CD4-positive, alpha-beta memory T cell (primary cell): ENCODE results near the gene AGMO. TPM values are rescaled to one million over a fixed set of nuclear protein-coding genes. Genes with fewer than 3 reads are reported as not detected.

Experiments
- CTCF ChIA-PET: fragments of 350-600 bp; sonication (Branson Sonifier 250); formaldehyde crosslinking; loops from one replicate; lab custom pipeline; 2021; ENCODE audit warnings: inconsistent platforms; ENCODE audit not compliant: partially characterized antibody; lab: Charles Lee
- POLR2A ChIA-PET: fragments of 350-600 bp; sonication (Branson Sonifier 250); formaldehyde crosslinking; loops from one replicate; lab custom pipeline; 2021; ENCODE audit not compliant: partially characterized antibody; lab: Charles Lee
- DNase-seq, 5 donors: peaks; one replicate each; pipeline versions ENCODE4 v3.0.0 to v3.0.0-alpha.2; 2020 to 2022; ENCODE audit warnings: mixed read lengths in 1 of 5
- H3K27ac ChIP-seq: one replicate; pipeline ENCODE4 v1.7.0; 2013; ENCODE audit warnings: low read depth, low read length
- H3K27me3 ChIP-seq: 2 replicates; pipeline ENCODE4 v1.7.0; 2013; ENCODE audit warnings: mild to moderate bottlenecking, low read length, moderate library complexity; ENCODE audit not compliant: insufficient read depth
- H3K36me3 ChIP-seq: 2 replicates; pipeline ENCODE4 v1.7.0; 2013; ENCODE audit warnings: mild to moderate bottlenecking, low read length, moderate library complexity; ENCODE audit not compliant: insufficient read depth
- H3K4me1 ChIP-seq: 2 replicates; pipeline ENCODE4 v1.7.0; 2013; ENCODE audit warnings: mild to moderate bottlenecking, low read length, moderate library complexity; ENCODE audit not compliant: insufficient read depth
- H3K4me3 ChIP-seq, 2 donors: one replicate each; pipeline ENCODE4 v1.7.0; 2013; ENCODE audit warnings: low read length in 2 of 2, mild to moderate bottlenecking in 1 of 2
- H3K9me3 ChIP-seq, 2 donors: one replicate each; pipeline ENCODE4 v1.7.0; 2013; ENCODE audit warnings: low read length in 2 of 2, control low read depth in 1 of 2; ENCODE audit not compliant: control insufficient read depth in 1 of 2
- H3K27ac Mint-ChIP-seq, 7 donors: one replicate each; pipeline ENCODE4 v1.8.0; 2020 to 2021; ENCODE audit warnings: mixed read lengths in 7 of 7, mild to moderate bottlenecking in 6 of 7, inconsistent platforms in 3 of 7, moderate library complexity in 3 of 7
- H3K27me3 Mint-ChIP-seq, 2 donors: one replicate each; pipeline ENCODE4 v1.8.0; 2020 to 2021; ENCODE audit warnings: mixed read lengths in 2 of 2
- H3K36me3 Mint-ChIP-seq, 2 donors: one replicate each; pipeline ENCODE4 v1.8.0; 2020 to 2021; ENCODE audit warnings: mixed read lengths in 2 of 2, inconsistent platforms in 1 of 2, mild to moderate bottlenecking in 1 of 2
- H3K4me1 Mint-ChIP-seq, 4 donors: one replicate each; pipeline ENCODE4 v1.8.0; 2020 to 2021; ENCODE audit warnings: mixed read lengths in 4 of 4, mild to moderate bottlenecking in 1 of 4
- H3K4me3 Mint-ChIP-seq, 8 donors: one replicate each; pipeline ENCODE4 v1.8.0; 2020 to 2021; ENCODE audit warnings: mixed read lengths in 8 of 8, mild to moderate bottlenecking in 7 of 8, moderate library complexity in 6 of 8, inconsistent platforms in 3 of 8
- H3K9me3 Mint-ChIP-seq, 8 donors: one replicate each; pipeline ENCODE4 v1.8.0; 2020 to 2021; ENCODE audit warnings: mixed read lengths in 8 of 8, mild to moderate bottlenecking in 5 of 8, inconsistent platforms in 3 of 8, moderate library complexity in 1 of 8
- intact Hi-C: fragments of 100-400 bp; cut with micrococcal nuclease; formaldehyde crosslinking; loops from one replicate; pipeline ENCODE4 v1.15.1; 2023
- polyA plus RNA-seq, 2 donors: library from polyadenylated mRNA; unstranded; fragments of 300-500 nt; fragmentation: Illumina TruSeq; gene quantifications; one replicate each; pipeline ENCODE4 v1.2.3, GENCODE V29; 2021
- total RNA-seq, 2 experiments: library from RNA; stranded (reverse); gene quantifications; one replicate each; pipeline ENCODE4 v1.2.3, GENCODE V29; 2021

Gene AGMO
- total and polyA plus RNA-seq, 4 experiments from 2014 or later: not detected

GRCh38 chr7:15245831-15246230 lies 316.0 kb downstream of the AGMO start:
- H3K4me1 Mint-ChIP-seq: no peaks in the 10 kb centered on the region
- ChIA-PET CTCF (no interaction called here), POLR2A (no interaction called here)

GRCh38 chr7:15239801-15240200 lies 322.0 kb downstream of the AGMO start:
- Histone ChIP-seq H3K4me1 (no peaks in the 10 kb centered on the region), H3K27ac (no peak overlapping the region), H3K27me3 (no peaks in the 10 kb centered on the region), H3K9me3 (no peaks in the 10 kb centered on the region), H3K36me3 (no peaks in the 10 kb centered on the region), H3K4me3 (no peak overlapping the region)
- CTCF ChIA-PET: no interaction called here
- peaks cover 0 to 10% (median 2%) of the 10 kb centered on the region in 8 donors for H3K9me3 Mint-ChIP-seq
- H3K4me1 Mint-ChIP-seq: no peaks in the 10 kb centered on the region
- no peaks in the 10 kb centered on the region for H3K36me3 Mint-ChIP-seq
- no peaks in the 10 kb centered on the region for H3K27me3 Mint-ChIP-seq
- no peak for DNase-seq
- no peak overlapping the region for H3K27ac Mint-ChIP-seq
- intact Hi-C loops: no loop called here
- H3K4me3 Mint-ChIP-seq: no peak overlapping the region
- POLR2A ChIA-PET: no interaction called here

More at GRCh38 chr7:15245831-15246230, 316.0 kb downstream of the AGMO start:
- Mint-ChIP-seq H3K4me3 (no peak overlapping the region), H3K9me3 (peaks cover 0 to 10% (median 4%) of the 10 kb centered on the region in 8 donors), H3K27ac (no peak overlapping the region), H3K36me3 (no peaks in the 10 kb centered on the region), H3K27me3 (no peaks in the 10 kb centered on the region)
- intact Hi-C loops: no loop called here
- Histone ChIP-seq H3K27ac (no peak overlapping the region), H3K4me1 (no peaks in the 10 kb centered on the region), H3K9me3 (no peaks in the 10 kb centered on the region), H3K36me3 (no peaks in the 10 kb centered on the region), H3K4me3 (no peak overlapping the region), H3K27me3 (no peaks in the 10 kb centered on the region)
- no peak for DNase-seq

- H3K4me3 ChIP-seq: no peak overlapping the region
- DNase-seq: no peak
- POLR2A ChIA-PET: no interaction called here
- no peaks in the 10 kb centered on the region for H3K9me3 ChIP-seq
- no peak overlapping the region for H3K27ac Mint-ChIP-seq
- H3K27me3 Mint-ChIP-seq: no peaks in the 10 kb centered on the region
- intact Hi-C loops: no loop called here
- H3K36me3 Mint-ChIP-seq: no peaks in the 10 kb centered on the region
- H3K9me3 Mint-ChIP-seq: peaks cover 3 to 21% (median 6%) of the 10 kb centered on the region in 8 donors
- H3K4me1 Mint-ChIP-seq: no peaks in the 10 kb centered on the region
- no peaks in the 10 kb centered on the region for H3K27me3 ChIP-seq
- H3K36me3 ChIP-seq: no peaks in the 10 kb centered on the region
- H3K4me3 Mint-ChIP-seq: no peak overlapping the region
- H3K27ac ChIP-seq: no peak overlapping the region
- CTCF ChIA-PET: no interaction called here
- H3K4me1 ChIP-seq: no peaks in the 10 kb centered on the region
Measured at GRCh38 chr7:15236952-15237351, 324.9 kb downstream of the AGMO start.

GRCh38 chr7:15234431-15234830 lies 327.4 kb downstream of the AGMO start:
- Histone ChIP-seq H3K27me3 (no peaks in the 10 kb centered on the region), H3K36me3 (no peaks in the 10 kb centered on the region), H3K4me1 (no peaks in the 10 kb centered on the region), H3K9me3 (no peaks in the 10 kb centered on the region), H3K27ac (no peak overlapping the region), H3K4me3 (no peak overlapping the region)
- peaks cover 3 to 27% (median 8%) of the 10 kb centered on the region in 8 donors for H3K9me3 Mint-ChIP-seq
- no peak overlapping the region for H3K27ac Mint-ChIP-seq
- CTCF ChIA-PET: no interaction called here
- intact Hi-C loops: no loop called here
- H3K27me3 Mint-ChIP-seq: no peaks in the 10 kb centered on the region
- POLR2A ChIA-PET: no interaction called here
- H3K4me1 Mint-ChIP-seq: no peaks in the 10 kb centered on the region
- H3K36me3 Mint-ChIP-seq: no peaks in the 10 kb centered on the region
- H3K4me3 Mint-ChIP-seq: no peak overlapping the region
- no peak for DNase-seq

GRCh38 chr7:15228831-15229230 lies 333.0 kb downstream of the AGMO start:
- peaks cover 3 to 31% (median 8%) of the 10 kb centered on the region in 8 donors for H3K9me3 Mint-ChIP-seq
- H3K36me3 ChIP-seq: no peaks in the 10 kb centered on the region

GRCh38 chr7:15225981-15226380 lies 335.8 kb downstream of the AGMO start:
- H3K4me1 Mint-ChIP-seq: no peaks in the 10 kb centered on the region
- intact Hi-C loops: no loop called here
- Histone ChIP-seq H3K36me3 (no peaks in the 10 kb centered on the region), H3K4me3 (no peak overlapping the region), H3K27me3 (no peaks in the 10 kb centered on the region), H3K9me3 (no peaks in the 10 kb centered on the region), H3K27ac (no peak overlapping the region), H3K4me1 (no peaks in the 10 kb centered on the region)
- peaks cover 0 to 19% (median 3%) of the 10 kb centered on the region in 8 donors for H3K9me3 Mint-ChIP-seq
- no peak overlapping the region for H3K27ac Mint-ChIP-seq
- ChIA-PET POLR2A (no interaction called here), CTCF (no interaction called here)
- no peaks in the 10 kb centered on the region for H3K27me3 Mint-ChIP-seq
- no peak overlapping the region for H3K4me3 Mint-ChIP-seq
- H3K36me3 Mint-ChIP-seq: no peaks in the 10 kb centered on the region
- DNase-seq: no peak

More at GRCh38 chr7:15228831-15229230, 333.0 kb downstream of the AGMO start:
- no peak for DNase-seq
- Histone ChIP-seq H3K27me3 (no peaks in the 10 kb centered on the region), H3K4me3 (no peak overlapping the region), H3K4me1 (no peaks in the 10 kb centered on the region), H3K27ac (no peak overlapping the region), H3K9me3 (no peaks in the 10 kb centered on the region)
- Mint-ChIP-seq H3K27me3 (no peaks in the 10 kb centered on the region), H3K36me3 (no peaks in the 10 kb centered on the region), H3K4me1 (no peaks in the 10 kb centered on the region), H3K27ac (no peak overlapping the region), H3K4me3 (no peak overlapping the region)
- intact Hi-C loops: no loop called here
- CTCF ChIA-PET: no interaction called here
- POLR2A ChIA-PET: no interaction called here

- Histone ChIP-seq H3K4me3 (no peak overlapping the region), H3K27ac (no peak overlapping the region), H3K9me3 (no peaks in the 10 kb centered on the region), H3K4me1 (no peaks in the 10 kb centered on the region), H3K36me3 (no peaks in the 10 kb centered on the region), H3K27me3 (no peaks in the 10 kb centered on the region)
- no peaks in the 10 kb centered on the region for H3K4me1 Mint-ChIP-seq
- H3K36me3 Mint-ChIP-seq: no peaks in the 10 kb centered on the region
- peaks cover 0 to 6% (median 0%) of the 10 kb centered on the region in 8 donors for H3K9me3 Mint-ChIP-seq
- no peak overlapping the region for H3K4me3 Mint-ChIP-seq
- DNase-seq: no peak
- intact Hi-C loops: no loop called here
- POLR2A ChIA-PET: no interaction called here
- CTCF ChIA-PET: no interaction called here
- no peaks in the 10 kb centered on the region for H3K27me3 Mint-ChIP-seq
- H3K27ac Mint-ChIP-seq: no peak overlapping the region
Measured at GRCh38 chr7:15219758-15220157, 342.1 kb downstream of the AGMO start.

GRCh38 chr7:15218261-15218660 lies 343.6 kb downstream of the AGMO start:
- H3K4me3 Mint-ChIP-seq: no peak overlapping the region

More at GRCh38 chr7:15218261-15218660, 343.6 kb downstream of the AGMO start:
- Mint-ChIP-seq H3K27me3 (no peaks in the 10 kb centered on the region), H3K9me3 (peaks cover 0 to 6% (median 0%) of the 10 kb centered on the region in 8 donors), H3K36me3 (no peaks in the 10 kb centered on the region), H3K27ac (no peak overlapping the region), H3K4me1 (no peaks in the 10 kb centered on the region)
- Histone ChIP-seq H3K4me1 (no peaks in the 10 kb centered on the region), H3K9me3 (no peaks in the 10 kb centered on the region), H3K36me3 (no peaks in the 10 kb centered on the region), H3K27ac (no peak overlapping the region), H3K4me3 (no peak overlapping the region), H3K27me3 (no peaks in the 10 kb centered on the region)
- ChIA-PET CTCF (no interaction called here), POLR2A (no interaction called here)
- no peak for DNase-seq
- intact Hi-C loops: no loop called here
